ENCODE data around the gene CES2. TPM values are rescaled to one million over a fixed set of nuclear protein-coding genes. Genes with fewer than 3 reads are reported as not detected.
"Not testable (repeated sequence)": the region's sequence is repeated elsewhere in the genome, so short reads cannot be mapped to it uniquely, and the experiment has no call there.

Gene CES2
- total RNA-seq (2014; rRNA removed; shearing (Covaris generic); ENCODE audit: low replicate concordance) = 45.9 and 51.1 TPM in 2 replicates

- peak; percentile 68 for DNase-seq (ENCODE audit: low read depth)
These were observed at the start of gene CES2 for GRCh38 chr16:66935314-66936011. Gene CES2 (plus strand): TSS chr16:66935516. CDS start chr16:66935636, 120 bp downstream.

DNA sequence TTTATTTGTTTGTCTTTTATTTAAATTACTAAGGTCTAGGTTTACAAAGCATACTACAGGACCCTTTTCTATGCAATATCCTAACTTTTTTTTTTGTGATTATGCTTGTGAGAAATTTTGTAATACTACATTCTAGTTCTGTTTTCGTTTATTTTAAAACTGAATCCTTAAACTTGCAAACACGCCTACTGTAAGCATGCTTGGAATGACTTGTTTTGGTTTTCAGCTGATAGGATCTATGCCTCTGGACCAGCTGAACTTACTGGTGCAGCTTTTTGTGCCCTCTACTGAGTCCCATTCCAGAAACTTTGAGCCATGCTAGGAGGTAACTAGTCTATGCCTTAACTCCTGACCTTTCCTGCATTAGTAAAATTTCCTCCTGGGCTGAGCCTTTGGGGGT is 49.0 kb upstream of the CES2 start:
- no peak for DNase-seq (ENCODE audit: low read depth)
- in situ Hi-C loops (cut with HindIII; ENCODE audit: low pct_unique_long_range_greater_than_20kb, low sequenced_read_pairs) = no loop called here

More at GRCh38 chr16:66935314-66936011, at the start of gene CES2:
- in situ Hi-C loops (cut with HindIII; ENCODE audit: low pct_unique_long_range_greater_than_20kb, low sequenced_read_pairs) = no loop called here

DNA sequence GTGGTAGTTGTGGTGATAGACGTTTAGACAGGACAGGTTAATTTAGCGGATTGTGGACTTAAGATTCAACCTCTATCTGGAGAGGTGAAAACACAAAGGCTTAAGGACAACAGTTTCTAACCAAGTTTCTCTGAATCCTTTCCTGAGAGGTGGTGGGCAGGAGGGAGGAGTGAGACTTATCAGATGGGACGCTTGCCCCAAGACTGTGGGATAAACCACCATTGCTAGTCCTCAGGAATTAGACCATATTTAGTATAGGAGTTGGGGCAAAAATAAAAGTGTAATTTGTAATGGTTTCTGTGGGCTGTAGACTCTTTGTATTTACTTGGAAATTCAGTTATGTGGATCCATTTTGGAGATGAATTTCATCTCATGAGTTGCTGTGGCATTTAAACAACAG is 48.4 kb upstream of the CES2 start:
- no peak for DNase-seq (ENCODE audit: low read depth)
- in situ Hi-C loops (cut with HindIII; ENCODE audit: low pct_unique_long_range_greater_than_20kb, low sequenced_read_pairs) = no loop called here

GRCh38 chr16:66888647-66889615 is 46.4 kb upstream of the CES2 start:
- in situ Hi-C loops (cut with HindIII; ENCODE audit: low pct_unique_long_range_greater_than_20kb, low sequenced_read_pairs) = no loop called here

GRCh38 chr16:66889622-66890021 is 45.7 kb upstream of the CES2 start:
- no peak for DNase-seq (ENCODE audit: low read depth)
- in situ Hi-C loops (cut with HindIII; ENCODE audit: low pct_unique_long_range_greater_than_20kb, low sequenced_read_pairs) = no loop called here

More at GRCh38 chr16:66888647-66889615, 46.4 kb upstream of the CES2 start:
- no peak for DNase-seq (ENCODE audit: low read depth)

DNA sequence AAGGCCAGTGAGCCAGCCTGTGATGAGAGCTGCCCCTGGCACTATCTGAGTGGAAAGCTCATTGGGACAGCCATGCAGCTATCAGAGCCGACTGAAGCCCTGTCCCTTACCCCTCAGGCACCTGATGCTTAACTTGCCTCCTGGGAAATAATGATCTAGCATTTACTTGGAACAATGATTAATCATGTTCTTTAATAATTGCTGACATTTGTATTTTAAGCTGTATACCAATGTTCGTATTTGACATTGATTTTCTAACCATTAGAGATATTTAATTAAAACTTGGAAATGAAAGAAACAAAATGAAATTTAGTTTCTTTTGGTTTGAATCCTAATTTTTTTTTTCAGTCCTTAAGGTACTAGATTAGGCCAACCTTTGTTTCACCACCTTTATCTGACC is 44.5 kb upstream of the CES2 start:
- in situ Hi-C loops (cut with HindIII; ENCODE audit: low pct_unique_long_range_greater_than_20kb, low sequenced_read_pairs) = no loop called here
- DNase-seq (ENCODE audit: low read depth) = no peak

- DNase-seq (ENCODE audit: low read depth) = no peak
- in situ Hi-C loops (cut with HindIII; ENCODE audit: low pct_unique_long_range_greater_than_20kb, low sequenced_read_pairs) = no loop called here
These were observed 44.0 kb upstream of the CES2 start for GRCh38 chr16:66891360-66891759.

DNA sequence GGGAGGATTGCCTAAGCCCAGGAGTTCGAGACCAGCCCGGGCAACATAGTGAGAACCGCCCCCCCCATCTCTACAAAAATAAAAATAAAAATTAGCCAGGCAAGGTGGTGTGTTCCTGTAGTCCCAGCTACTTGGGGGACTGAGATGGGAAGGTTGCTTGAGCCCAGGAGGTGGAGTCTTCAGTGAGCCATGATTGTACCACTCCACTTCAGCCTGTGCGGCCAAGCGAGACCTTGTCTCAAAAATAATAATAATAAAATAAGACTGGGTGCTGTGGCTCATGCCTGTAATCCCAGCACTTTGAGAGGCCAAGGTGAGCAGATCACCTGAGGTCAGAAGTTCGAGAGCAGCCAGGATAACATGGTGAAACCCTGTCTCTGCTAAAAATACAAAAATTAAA is 43.5 kb upstream of the CES2 start:
- in situ Hi-C loops (cut with HindIII; ENCODE audit: low pct_unique_long_range_greater_than_20kb, low sequenced_read_pairs) = no loop called here
- no peak for DNase-seq (ENCODE audit: low read depth)

DNA sequence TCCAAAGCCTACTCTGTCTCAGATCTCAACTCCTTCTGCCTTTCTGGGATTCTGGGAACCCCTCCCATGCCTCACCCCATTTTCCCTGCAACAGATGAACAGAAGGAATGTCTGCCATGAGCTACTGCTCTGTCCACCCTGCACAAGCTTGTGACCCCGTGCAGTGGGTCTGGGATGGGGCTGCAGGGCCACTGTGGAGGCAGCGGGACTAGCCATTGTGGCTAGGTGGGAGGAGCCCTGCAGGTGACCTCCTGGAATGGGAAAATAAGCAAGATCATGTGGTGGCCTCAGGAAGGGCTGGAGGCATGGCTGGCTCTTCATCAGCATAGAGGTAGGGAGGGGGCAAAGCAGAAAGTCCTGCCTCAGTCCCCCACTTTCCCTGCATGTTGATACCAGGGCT is 41.3 kb upstream of the CES2 start:
- in situ Hi-C loops (cut with HindIII; ENCODE audit: low pct_unique_long_range_greater_than_20kb, low sequenced_read_pairs) = no loop called here
- DNase-seq (ENCODE audit: low read depth) = no peak

- in situ Hi-C loops (cut with HindIII; ENCODE audit: low pct_unique_long_range_greater_than_20kb, low sequenced_read_pairs) = no loop called here
- DNase-seq (ENCODE audit: low read depth) = peak; percentile 70
These were observed 40.2 kb upstream of the CES2 start for GRCh38 chr16:66894948-66895688.

- in situ Hi-C loops (cut with HindIII; ENCODE audit: low pct_unique_long_range_greater_than_20kb, low sequenced_read_pairs) = no loop called here
These were observed 39.7 kb upstream of the CES2 start for GRCh38 chr16:66895689-66895979.

GRCh38 chr16:66895999-66896398 is 39.3 kb upstream of the CES2 start:
- no peak for DNase-seq (ENCODE audit: low read depth)
- in situ Hi-C loops (cut with HindIII; ENCODE audit: low pct_unique_long_range_greater_than_20kb, low sequenced_read_pairs) = no loop called here

More at GRCh38 chr16:66895689-66895979, 39.7 kb upstream of the CES2 start:
- DNase-seq (ENCODE audit: low read depth) = no peak

DNA sequence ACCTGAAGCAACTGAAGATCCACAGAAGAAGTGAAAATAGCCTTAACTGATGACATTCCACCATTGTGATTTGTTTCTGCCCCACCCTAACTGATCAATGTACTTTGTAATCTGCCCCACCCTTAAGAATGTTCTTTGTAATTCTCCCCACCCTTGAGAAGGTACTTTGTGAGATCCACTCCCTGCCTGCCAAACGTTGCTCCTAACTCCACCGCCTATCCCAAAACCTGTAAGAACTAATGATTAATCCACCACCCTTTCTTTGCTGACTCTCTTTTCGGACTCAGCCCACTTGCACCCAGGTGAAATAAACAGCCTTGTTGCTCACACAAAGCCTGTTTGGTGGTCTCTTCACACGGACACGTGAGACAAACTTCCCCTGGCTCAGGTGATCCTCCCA is 38.6 kb upstream of the CES2 start:
- in situ Hi-C loops (cut with HindIII; ENCODE audit: low pct_unique_long_range_greater_than_20kb, low sequenced_read_pairs); DNase-seq (ENCODE audit: low read depth): not testable (repeated sequence)

DNA sequence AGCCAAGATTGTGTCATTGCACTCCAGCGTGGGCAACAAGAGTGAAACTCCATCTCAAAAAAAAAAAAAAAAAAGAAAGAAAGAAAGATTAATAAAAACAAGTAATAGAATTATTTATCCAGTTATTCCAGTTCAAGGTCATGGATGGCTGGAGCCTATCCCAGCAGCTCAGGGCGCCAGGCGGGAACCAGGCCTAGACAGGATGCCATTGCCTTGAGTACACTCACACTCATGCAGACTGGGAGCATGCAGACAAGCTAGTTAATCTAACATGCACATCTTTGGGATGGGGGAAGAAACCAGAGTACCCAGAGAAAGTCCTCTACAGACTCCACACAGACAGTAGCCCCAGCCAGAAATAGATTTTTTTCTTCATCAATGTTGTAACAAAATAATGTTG is 37.1 kb upstream of the CES2 start:
- in situ Hi-C loops (cut with HindIII; ENCODE audit: low pct_unique_long_range_greater_than_20kb, low sequenced_read_pairs) = no loop called here

DNA sequence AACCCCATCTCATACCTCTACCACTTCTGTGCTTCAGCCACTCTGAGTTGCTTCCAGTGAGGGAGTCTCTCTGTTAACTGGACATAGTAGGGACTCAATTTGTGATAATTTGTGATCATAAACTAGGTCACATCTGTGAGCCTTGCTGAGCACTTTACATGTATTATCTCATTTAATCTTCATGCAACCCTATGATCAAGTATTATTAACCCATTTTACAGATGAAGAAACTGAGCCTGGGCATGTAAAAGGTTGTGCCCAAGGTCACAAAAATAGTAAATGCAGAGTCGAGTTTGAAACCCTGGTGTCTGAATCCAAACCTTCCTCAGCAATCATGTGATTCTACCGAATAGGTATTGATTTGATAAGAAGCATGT is 36.4 kb upstream of the CES2 start:
- in situ Hi-C loops (cut with HindIII; ENCODE audit: low pct_unique_long_range_greater_than_20kb, low sequenced_read_pairs) = no loop called here
- DNase-seq (ENCODE audit: low read depth) = no peak

More for the DNA sequence above, 37.1 kb upstream of the CES2 start:
- peak; percentile 64 for DNase-seq (ENCODE audit: low read depth)

DNA sequence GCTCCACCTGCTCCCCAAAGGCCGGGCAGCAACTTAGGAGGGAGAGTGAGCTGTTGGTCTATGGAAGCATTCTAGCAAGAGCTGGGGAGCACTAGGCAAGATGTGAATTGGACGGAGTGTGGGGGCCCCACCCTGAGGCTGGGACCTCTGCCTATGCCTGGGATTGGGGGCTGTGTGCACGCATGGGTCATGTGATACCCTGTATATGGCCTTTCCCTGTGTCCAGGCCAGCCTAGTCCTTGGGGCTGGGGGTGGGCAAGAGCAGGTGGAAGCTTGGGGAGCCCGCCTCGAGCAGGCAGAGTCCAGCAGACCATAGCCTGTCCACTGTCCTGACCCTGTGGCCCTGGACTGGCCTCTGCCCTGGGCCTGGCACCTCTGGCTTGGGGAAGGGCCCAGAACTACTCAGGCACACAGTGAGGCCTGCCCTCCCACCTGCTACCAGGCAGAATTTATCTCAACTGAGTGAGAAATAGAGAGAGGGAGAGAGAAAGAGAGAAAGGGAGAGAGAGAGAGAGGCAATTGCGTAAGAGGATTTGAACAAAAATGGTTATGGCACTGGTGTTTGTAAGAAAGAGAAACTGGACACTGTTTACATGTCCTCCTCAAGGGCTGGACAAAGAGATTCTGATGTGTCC is 35.9 kb upstream of the CES2 start:
- DNase-seq (ENCODE audit: low read depth) = peak; percentile 72
- in situ Hi-C loops (cut with HindIII; ENCODE audit: low pct_unique_long_range_greater_than_20kb, low sequenced_read_pairs) = no loop called here

DNA sequence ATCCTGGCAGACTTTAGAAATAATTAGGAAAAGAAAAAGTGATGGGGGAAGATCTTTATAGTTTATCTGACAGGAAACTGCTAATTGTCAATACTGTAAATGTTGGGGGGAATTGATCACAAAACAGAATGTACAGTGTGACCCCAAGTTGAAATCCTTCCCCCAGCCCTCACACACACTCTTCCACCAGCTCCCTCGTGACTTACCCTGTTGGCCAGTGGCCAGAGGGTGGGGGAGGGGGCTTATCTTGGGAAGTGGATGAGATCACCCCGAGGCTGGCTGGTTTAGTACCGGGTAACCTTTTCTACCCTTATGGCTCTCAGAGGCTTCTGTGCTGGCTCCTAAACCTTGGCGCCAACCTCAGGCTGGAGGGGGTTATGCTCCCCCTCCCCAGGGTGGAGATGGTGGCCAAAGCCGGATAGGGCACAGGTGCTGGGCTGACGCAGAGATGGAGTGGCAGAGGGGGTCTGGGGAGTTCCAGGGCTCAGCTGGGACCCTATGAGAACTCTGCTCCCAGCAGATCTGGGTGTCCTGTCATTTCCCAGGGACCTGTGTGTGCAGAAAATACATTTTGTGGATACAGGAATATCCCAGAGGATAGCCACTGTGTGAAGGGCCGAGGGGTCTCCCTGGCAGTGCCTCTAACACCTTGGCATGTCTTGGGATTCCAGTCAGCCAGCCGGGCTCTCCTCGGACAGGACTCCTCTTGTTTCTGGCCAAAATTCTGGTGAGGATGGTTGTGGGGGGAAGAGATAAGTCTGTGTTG is 35.2 kb upstream of the CES2 start:
- in situ Hi-C loops (cut with HindIII; ENCODE audit: low pct_unique_long_range_greater_than_20kb, low sequenced_read_pairs) = no loop called here
- peak; percentile 77 for DNase-seq (ENCODE audit: low read depth)

All from Caki2 (cell line).